SK-N-SH treated with all-trans-retinoic acid at 6 μM for 48 hours (cell line): ENCODE data around the gene ABCA13.

Experiments
- ATAC-seq: fragments of 200-7000 bp; cut with Tn5 transposase; 3 replicates; pipeline ENCODE4 v1.9.1; 2020; ENCODE audit warnings: mild to moderate bottlenecking, moderate library complexity
- BACH2 ChIP-seq: fragments of 250-450 bp; sonication (Bioruptor Pico); IDR thresholded peaks from 2 replicates; pipeline ENCODE4 v1.9.0; 2021; ENCODE audit warnings: mild to moderate bottlenecking, borderline replicate concordance
- CREB5 ChIP-seq: fragments of 250-450 bp; sonication (Bioruptor Pico); IDR thresholded peaks from 2 replicates; pipeline ENCODE4 v1.5.1; 2020; ENCODE audit warnings: low read depth, mild to moderate bottlenecking, moderate library complexity
- CSDC2 ChIP-seq: fragments of 250-450 bp; sonication (Bioruptor Pico); IDR thresholded peaks from 2 replicates; pipeline ENCODE4 v1.5.0; 2020; ENCODE audit warnings: mild to moderate bottlenecking, moderate library complexity
- CSRNP3 ChIP-seq: fragments of 250-450 bp; sonication (Bioruptor Pico); IDR thresholded peaks from 2 replicates; pipeline ENCODE4 v1.5.1; 2021; ENCODE audit warnings: mild to moderate bottlenecking, moderate library complexity
- ESRRG ChIP-seq: fragments of 250-450 bp; sonication (Bioruptor Pico); IDR thresholded peaks from 2 replicates; pipeline ENCODE4 v1.6.1; 2021; ENCODE audit warnings: mild to moderate bottlenecking
- GLIS3 ChIP-seq: fragments of 250-450 bp; sonication (Bioruptor Pico); IDR thresholded peaks from 2 replicates; pipeline ENCODE4 v1.5.0; 2020; ENCODE audit warnings: mild to moderate bottlenecking, moderate library complexity
- OSR1 ChIP-seq: fragments of 250-450 bp; sonication (Bioruptor Pico); IDR thresholded peaks from 2 replicates; pipeline ENCODE4 v1.8.0; 2022; ENCODE audit warnings: moderate library complexity, mild to moderate bottlenecking, inconsistent platforms
- PATZ1 ChIP-seq: fragments of 250-450 bp; sonication (Bioruptor Pico); IDR thresholded peaks from 2 replicates; pipeline ENCODE4 v1.8.0; 2020; ENCODE audit warnings: mild to moderate bottlenecking, moderate library complexity, borderline replicate concordance
- POU6F1 ChIP-seq: fragments of 250-450 bp; sonication (Bioruptor Pico); IDR thresholded peaks from 2 replicates; pipeline ENCODE4 v1.8.0; 2021; ENCODE audit warnings: low read depth, mild to moderate bottlenecking, moderate library complexity, borderline replicate concordance
- PPARA ChIP-seq: fragments of 250-450 bp; sonication (Bioruptor Pico); IDR thresholded peaks from 2 replicates; pipeline ENCODE4 v1.5.0; 2020; ENCODE audit warnings: mild to moderate bottlenecking, borderline replicate concordance
- RARB ChIP-seq: fragments of 250-450 bp; sonication (Bioruptor Pico); IDR thresholded peaks from 2 replicates; pipeline ENCODE4 v1.8.0; 2021; ENCODE audit warnings: mild to moderate bottlenecking, moderate library complexity
- SNAI2 ChIP-seq: fragments of 250-450 bp; sonication (Bioruptor Pico); IDR thresholded peaks from 2 replicates; pipeline ENCODE4 v1.5.0; 2020; ENCODE audit warnings: mild to moderate bottlenecking, moderate library complexity
- TCF4 ChIP-seq: fragments of 250-450 bp; sonication (Bioruptor Pico); IDR thresholded peaks from 2 replicates; pipeline ENCODE4 v1.8.0; 2021; ENCODE audit warnings: mild to moderate bottlenecking, moderate library complexity, borderline replicate concordance
- TOX ChIP-seq: fragments of 250-450 bp; sonication (Bioruptor Pico); IDR thresholded peaks from 2 replicates; pipeline ENCODE4 v1.8.0; 2021; ENCODE audit warnings: mild to moderate bottlenecking, moderate library complexity, borderline replicate concordance
- TSHZ2 ChIP-seq: fragments of 250-450 bp; sonication (Bioruptor Pico); IDR thresholded peaks from 2 replicates; pipeline ENCODE4 v1.5.0; 2020; ENCODE audit warnings: mild to moderate bottlenecking, moderate library complexity
- ZC3H10 ChIP-seq: fragments of 250-450 bp; sonication (Bioruptor Pico); IDR thresholded peaks from 2 replicates; pipeline ENCODE4 v1.5.1; 2021; ENCODE audit warnings: mild to moderate bottlenecking, moderate library complexity
- ZFP30 ChIP-seq: fragments of 450-650 bp; formaldehyde crosslinking; IDR thresholded peaks from 2 replicates; pipeline ENCODE4 v1.5.0; 2022; ENCODE audit warnings: mild to moderate bottlenecking, moderate library complexity
- ZNF565 ChIP-seq: fragments of 450-650 bp; formaldehyde crosslinking; conservative IDR thresholded peaks from 2 replicates; pipeline ENCODE4 v1.5.0; 2020; ENCODE audit warnings: low read depth, mild to moderate bottlenecking, moderate library complexity
- ZNF70 ChIP-seq: fragments of 450-650 bp; formaldehyde crosslinking; IDR thresholded peaks from 2 replicates; pipeline ENCODE4 v1.5.0; 2020; ENCODE audit warnings: mild to moderate bottlenecking, moderate library complexity
- ZNF8 ChIP-seq: fragments of 450-650 bp; formaldehyde crosslinking; IDR thresholded peaks from 2 replicates; pipeline ENCODE4 v1.5.0; 2020; ENCODE audit warnings: mild to moderate bottlenecking, moderate library complexity

ABCA13 gene

GRCh38 chr7:48173756-48174382 lies 2.6 kb downstream of the ABCA13 start (continued):
- no peak for TF ChIP-seq CSRNP3 (CRISPR knock-in tag)
- no peak for TF ChIP-seq ZFP30 (CRISPR knock-in tag)
- TF ChIP-seq ZNF565 (CRISPR knock-in tag) = no peak

GRCh38 chr7:48175019-48175418 lies 3.8 kb downstream of the ABCA13 start:
- no peak for ATAC-seq
- TF ChIP-seq TCF4 (CRISPR knock-in tag) = no peak
- TF ChIP-seq CREB5 (CRISPR knock-in tag) = no peak
- no peak for TF ChIP-seq GLIS3 (CRISPR knock-in tag)
- no peak for TF ChIP-seq PPARA
- TF ChIP-seq ZNF565 (CRISPR knock-in tag) = no peak
- no peak for TF ChIP-seq ESRRG (CRISPR knock-in tag)
- no peak for TF ChIP-seq ZFP30 (CRISPR knock-in tag)
- no peak for TF ChIP-seq CSRNP3 (CRISPR knock-in tag)
- TF ChIP-seq ZNF8 (CRISPR knock-in tag) = no peak
- no peak for TF ChIP-seq ZC3H10 (CRISPR knock-in tag)
- no peak for TF ChIP-seq CSDC2 (CRISPR knock-in tag)
- TF ChIP-seq OSR1 = no peak
- no peak for TF ChIP-seq ZNF70 (CRISPR knock-in tag)
- TF ChIP-seq PATZ1 = no peak
- TF ChIP-seq RARB (CRISPR knock-in tag) = no peak
- no peak for TF ChIP-seq SNAI2 (CRISPR knock-in tag)
- TF ChIP-seq TOX = no peak
- TF ChIP-seq BACH2 (CRISPR knock-in tag) = no peak
- no peak for TF ChIP-seq TSHZ2
- no peak for TF ChIP-seq POU6F1 (CRISPR knock-in tag)
- TF ChIP-seq, all 23 proteins: peak for 0
